Measurements from ENCODE around the gene VAV3. TPM values are rescaled to one million over a fixed set of nuclear protein-coding genes. Genes with fewer than 3 reads are reported as not detected.

The VAV3 gene
- total RNA-seq, 1 experiment from 2014 or later, result not detected

GRCh38 chr1:107726860-107727259 lies 238.1 kb downstream of the VAV3 start:
- BruUV-seq (replicated peaks), result no TSS peak
- TF ChIP-seq ZFX (IDR thresholded peaks at IDR 0.05) (no peak), CEBPB (IDR thresholded peaks at IDR 0.05; ENCODE audit: low read depth) (no peak), ELF1 (IDR thresholded peaks at IDR 0.05; ENCODE audit: borderline replicate concordance, low read depth) (no peak), YY1 (IDR thresholded peaks at IDR 0.05; ENCODE audit: extremely low read depth, insufficient replicate concordance, low read depth, low read length) (no peak), RAD21 (IDR thresholded peaks at IDR 0.05; ENCODE audit: low read depth) (no peak), TCF7L2 (IDR thresholded peaks at IDR 0.05; ENCODE audit: borderline replicate concordance, extremely low read depth, insufficient read depth, insufficient read length) (no peak)

GRCh38 chr1:107724648-107725047 lies 240.3 kb downstream of the VAV3 start:
- Histone ChIP-seq H3K27me3 (ENCODE audit: insufficient read depth, low read length) (no peaks in the 10 kb centered on the region), H3K36me3 (ENCODE audit: control insufficient read depth in 1 of 2, insufficient read depth in 2 of 2, low read length in 2 of 2) (no peaks in the 10 kb centered on the region), H3K4me3 (replicated peaks in 1 of 2; ENCODE audit: low read depth in 1 of 2, low read length in 2 of 2) (no peak overlapping the region), H3K9me2 (ENCODE audit: insufficient read depth) (no peaks in the 10 kb centered on the region), H3K9ac (ENCODE audit: low read length) (no peak overlapping the region), H3K4me1 (ENCODE audit: control insufficient read depth in 1 of 2, insufficient read depth in 2 of 2, low read length in 2 of 2) (no peaks in the 10 kb centered on the region), H3K79me2 (ENCODE audit: insufficient read depth, low read length) (no peaks in the 10 kb centered on the region), H2AFZ (ENCODE audit: low read depth, low read length, poor library complexity, severe bottlenecking) (no peak overlapping the region), H3K9me3 (ENCODE audit: control insufficient read depth in 1 of 2, insufficient read depth in 1 of 2, low read depth in 1 of 2, low read length in 2 of 2) (0 out of 4 replicates have a peak, but pooled peaks cover 0 to 3% of the 10 kb centered on the region in 2 experiments), H3K4me2 (ENCODE audit: low read length) (no peak overlapping the region), H3K27ac (ENCODE audit: low read depth, low read length) (no peak overlapping the region), H4K20me1 (ENCODE audit: insufficient read depth) (no peaks in the 10 kb centered on the region)
- ChIA-PET CTCF (no interaction called here), RAD21 (ENCODE audit: low non-redundant PET in 1 of 2, low total read pairs in 2 of 2, uncharacterized antibody in 2 of 2, unreplicated experiment in 2 of 2) (no interaction called here), POLR2A (no interaction called here)
- DNase-seq (ENCODE audit: low read depth, low spot score) (no peak), ATAC-seq (no peak)
- TF ChIP-seq REST (IDR thresholded peaks at IDR 0.05; ENCODE audit: low read depth), result no peak
- TF ChIP-seq EZH2 (IDR thresholded peaks at IDR 0.05), result no peak
- TF ChIP-seq CBX3 (IDR thresholded peaks at IDR 0.05; ENCODE audit: low read depth), result no peak
- TF ChIP-seq FOSL1 (IDR thresholded peaks at IDR 0.05; ENCODE audit: low read depth), result no peak
- TF ChIP-seq JUND (IDR thresholded peaks at IDR 0.05), result no peak
- no peak for TF ChIP-seq CTCF (IDR thresholded peaks at IDR 0.05 in 2 of 3, conservative IDR thresholded peaks at IDR 0.05 in 1 of 3; ENCODE audit: borderline replicate concordance in 1 of 3, insufficient read depth in 1 of 3, low read depth in 2 of 3, low read length in 2 of 3)
- TF ChIP-seq CEBPB (IDR thresholded peaks at IDR 0.05; ENCODE audit: low read depth), result no peak
- TF ChIP-seq EGR1 (IDR thresholded peaks at IDR 0.05; ENCODE audit: low read depth), result no peak
- TF ChIP-seq SP1 (IDR thresholded peaks at IDR 0.05; ENCODE audit: low read depth), result no peak
- intact Hi-C loops (cut with micrococcal nuclease), result no loop called here
- BruUV-seq (replicated peaks), result no TSS peak

More at GRCh38 chr1:107726860-107727259, 238.1 kb downstream of the VAV3 start:
- ATAC-seq, result no peak
- Histone ChIP-seq H3K4me3 (replicated peaks in 1 of 2; ENCODE audit: low read depth in 1 of 2, low read length in 2 of 2) (no peak overlapping the region), H3K9me3 (ENCODE audit: control insufficient read depth in 1 of 2, insufficient read depth in 1 of 2, low read depth in 1 of 2, low read length in 2 of 2) (0 out of 4 replicates have a peak, but pooled peaks cover 0 to 3% of the 10 kb centered on the region in 2 experiments), H3K9me2 (ENCODE audit: insufficient read depth) (no peaks in the 10 kb centered on the region), H3K27ac (ENCODE audit: low read depth, low read length) (no peak overlapping the region), H3K27me3 (ENCODE audit: insufficient read depth, low read length) (no peaks in the 10 kb centered on the region), H3K4me2 (ENCODE audit: low read length) (no peak overlapping the region), H4K20me1 (ENCODE audit: insufficient read depth) (no peaks in the 10 kb centered on the region), H2AFZ (ENCODE audit: low read depth, low read length, poor library complexity, severe bottlenecking) (no peak overlapping the region), H3K36me3 (ENCODE audit: control insufficient read depth in 1 of 2, insufficient read depth in 2 of 2, low read length in 2 of 2) (no peaks in the 10 kb centered on the region), H3K4me1 (ENCODE audit: control insufficient read depth in 1 of 2, insufficient read depth in 2 of 2, low read length in 2 of 2) (no peaks in the 10 kb centered on the region), H3K9ac (ENCODE audit: low read length) (no peak overlapping the region), H3K79me2 (ENCODE audit: insufficient read depth, low read length) (no peaks in the 10 kb centered on the region)
- ChIA-PET POLR2A (no interaction called here), RAD21 (ENCODE audit: low non-redundant PET in 1 of 2, low total read pairs in 2 of 2, uncharacterized antibody in 2 of 2, unreplicated experiment in 2 of 2) (no interaction called here), CTCF (no interaction called here)
- no peak for DNase-seq (ENCODE audit: low read depth, low spot score)
- intact Hi-C loops (cut with micrococcal nuclease), result no loop called here
